Measurements from ENCODE around the gene AP5B1. TPM values are rescaled to one million over a fixed set of nuclear protein-coding genes. Genes with fewer than 3 reads are reported as not detected.

Gene AP5B1
- total RNA-seq, 4 donors from 2014 or later: 24.9 to 33.7 (median 28.2) TPM

DNA sequence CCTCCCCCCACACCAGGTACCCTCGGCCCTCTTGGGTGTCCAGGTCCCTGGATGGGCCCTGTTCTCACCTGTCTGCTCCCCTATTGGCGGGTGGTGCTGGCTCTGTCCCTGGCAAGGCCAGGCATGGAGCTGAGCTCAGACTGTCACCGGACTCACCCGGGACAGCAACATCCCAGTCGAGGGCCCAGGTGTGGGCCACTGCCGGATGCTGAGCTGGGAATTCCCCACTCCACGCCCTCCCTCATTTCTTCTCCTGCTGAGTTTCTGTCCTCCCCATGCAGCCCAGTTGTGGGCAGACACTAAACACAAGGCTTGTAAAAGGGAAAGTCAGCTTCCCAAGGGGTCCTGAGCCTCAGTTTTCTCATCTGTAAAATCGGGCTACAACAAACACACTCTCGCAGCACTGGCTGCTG, 2.0 kb upstream of the AP5B1 start:
- intact Hi-C loops (cut with DNase I; ENCODE audit: low total_unique reads): loop anchor here (5.0 kb wide), 2 partner anchors 34 to 71 kb away; partner anchors contain the start of gene KAT5
- H3K27me3 ChIP-seq: peaks cover 25% of the 10 kb centered on the region
- in situ Hi-C loops (cut with MboI; ENCODE audit: low pct_ligation_motif_present in 1 of 4, low pct_unique_long_range_greater_than_20kb in 1 of 4, low sequenced_read_pairs in 3 of 4): no loop called here
- TF ChIP-seq POLR2A (IDR thresholded peaks at IDR 0.05) (no peak), EP300 (IDR thresholded peaks at IDR 0.05; ENCODE audit: low read depth) (no peak), POLR2AphosphoS5 (IDR thresholded peaks at IDR 0.05) (no peak)
- TF ChIP-seq, protein P1, sequence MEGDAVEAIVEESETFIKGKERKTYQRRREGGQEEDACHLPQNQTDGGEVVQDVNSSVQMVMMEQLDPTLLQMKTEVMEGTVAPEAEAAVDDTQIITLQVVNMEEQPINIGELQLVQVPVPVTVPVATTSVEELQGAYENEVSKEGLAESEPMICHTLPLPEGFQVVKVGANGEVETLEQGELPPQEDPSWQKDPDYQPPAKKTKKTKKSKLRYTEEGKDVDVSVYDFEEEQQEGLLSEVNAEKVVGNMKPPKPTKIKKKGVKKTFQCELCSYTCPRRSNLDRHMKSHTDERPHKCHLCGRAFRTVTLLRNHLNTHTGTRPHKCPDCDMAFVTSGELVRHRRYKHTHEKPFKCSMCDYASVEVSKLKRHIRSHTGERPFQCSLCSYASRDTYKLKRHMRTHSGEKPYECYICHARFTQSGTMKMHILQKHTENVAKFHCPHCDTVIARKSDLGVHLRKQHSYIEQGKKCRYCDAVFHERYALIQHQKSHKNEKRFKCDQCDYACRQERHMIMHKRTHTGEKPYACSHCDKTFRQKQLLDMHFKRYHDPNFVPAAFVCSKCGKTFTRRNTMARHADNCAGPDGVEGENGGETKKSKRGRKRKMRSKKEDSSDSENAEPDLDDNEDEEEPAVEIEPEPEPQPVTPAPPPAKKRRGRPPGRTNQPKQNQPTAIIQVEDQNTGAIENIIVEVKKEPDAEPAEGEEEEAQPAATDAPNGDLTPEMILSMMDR (IDR thresholded peaks at IDR 0.05): no peak
- no peak overlapping the region for H3K27ac ChIP-seq
- H3K36me3 ChIP-seq: peaks cover 0 to 3% (median under 1%) of the 10 kb centered on the region in 4 donors
- H3K9me3 ChIP-seq: no peaks in the 10 kb centered on the region
- H3K4me1 ChIP-seq: peaks cover 19 to 38% (median 32%) of the 10 kb centered on the region in 4 donors
- DNase-seq: peak; percentile 19
- H3K4me3 ChIP-seq: no peak overlapping the region
- 61% methylated on average over 9 of the region's 9 CpGs; no CpG with 5 or more reads in 1 of the 2 donors for WGBS, 2 donors (ENCODE audit: low coverage in 1 of 2)

DNA sequence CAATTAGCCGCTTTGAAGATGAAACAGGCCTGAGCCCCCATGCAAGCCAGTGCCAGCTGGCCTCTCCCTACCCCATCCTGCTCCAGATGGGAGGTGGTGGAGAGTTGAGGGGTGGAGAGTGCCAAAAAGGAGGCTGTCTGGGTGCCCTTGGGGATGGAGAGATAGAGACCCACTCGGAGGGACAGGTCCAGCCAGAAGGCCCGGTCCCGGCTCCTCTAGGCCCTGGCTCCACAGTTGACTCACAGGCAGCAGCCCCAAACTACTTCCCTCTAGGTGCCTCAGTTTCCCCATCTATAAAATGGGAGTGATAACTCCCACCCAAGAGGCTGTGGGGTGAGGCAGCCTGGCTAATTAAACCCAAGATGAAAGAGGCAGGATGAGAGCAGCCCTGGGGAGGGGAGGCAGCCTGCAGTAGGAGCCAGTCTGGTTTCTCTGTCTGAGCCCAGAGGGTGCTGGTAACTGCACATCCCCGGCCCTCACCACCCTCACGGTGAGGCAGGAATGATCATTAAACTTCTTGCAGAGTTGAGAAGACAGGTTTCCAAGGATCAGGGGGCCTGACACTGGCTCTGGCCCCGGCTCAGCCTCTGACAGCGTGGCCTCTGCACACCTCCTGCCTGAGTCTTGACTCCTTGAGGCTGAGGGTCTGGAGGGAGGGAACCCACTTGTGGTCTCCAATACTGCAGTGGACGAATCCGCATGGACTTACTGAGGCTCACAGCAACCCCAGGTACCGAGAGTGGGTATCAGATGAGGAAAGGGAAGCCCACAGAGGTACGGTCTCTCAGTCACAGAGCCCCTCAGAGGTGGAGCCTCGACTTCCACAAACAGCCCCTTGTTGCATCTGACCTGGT, 1.4 kb upstream of the AP5B1 start:
- Histone ChIP-seq H3K4me3 (no peak overlapping the region), H3K9me3 (no peaks in the 10 kb centered on the region), H3K27ac (peak overlapping the region in 1 of 4 donors; percentile 90), H3K4me1 (peaks cover 19 to 34% (median 28%) of the 10 kb centered on the region in 4 donors), H3K36me3 (peaks cover 0 to 5% (median 2%) of the 10 kb centered on the region in 4 donors), H3K27me3 (peaks cover 19% of the 10 kb centered on the region)
- WGBS, 2 donors (ENCODE audit: low coverage in 1 of 2): 82 to 83% methylated on average over 3 to 12 of the region's 13 CpGs
- DNase-seq: no peak
- in situ Hi-C loops (cut with MboI; ENCODE audit: low pct_ligation_motif_present in 1 of 4, low pct_unique_long_range_greater_than_20kb in 1 of 4, low sequenced_read_pairs in 3 of 4) (no loop called here), intact Hi-C loops (cut with DNase I; ENCODE audit: low total_unique reads) (loop anchor here (5.0 kb wide), 2 partner anchors 35 to 70 kb away; partner anchors contain the start of gene KAT5)
- TF ChIP-seq POLR2A (IDR thresholded peaks at IDR 0.05) (no peak), EP300 (IDR thresholded peaks at IDR 0.05; ENCODE audit: low read depth) (no peak), POLR2AphosphoS5 (IDR thresholded peaks at IDR 0.05) (no peak)
- TF ChIP-seq, protein P1 (IDR thresholded peaks at IDR 0.05): no peak

DNA sequence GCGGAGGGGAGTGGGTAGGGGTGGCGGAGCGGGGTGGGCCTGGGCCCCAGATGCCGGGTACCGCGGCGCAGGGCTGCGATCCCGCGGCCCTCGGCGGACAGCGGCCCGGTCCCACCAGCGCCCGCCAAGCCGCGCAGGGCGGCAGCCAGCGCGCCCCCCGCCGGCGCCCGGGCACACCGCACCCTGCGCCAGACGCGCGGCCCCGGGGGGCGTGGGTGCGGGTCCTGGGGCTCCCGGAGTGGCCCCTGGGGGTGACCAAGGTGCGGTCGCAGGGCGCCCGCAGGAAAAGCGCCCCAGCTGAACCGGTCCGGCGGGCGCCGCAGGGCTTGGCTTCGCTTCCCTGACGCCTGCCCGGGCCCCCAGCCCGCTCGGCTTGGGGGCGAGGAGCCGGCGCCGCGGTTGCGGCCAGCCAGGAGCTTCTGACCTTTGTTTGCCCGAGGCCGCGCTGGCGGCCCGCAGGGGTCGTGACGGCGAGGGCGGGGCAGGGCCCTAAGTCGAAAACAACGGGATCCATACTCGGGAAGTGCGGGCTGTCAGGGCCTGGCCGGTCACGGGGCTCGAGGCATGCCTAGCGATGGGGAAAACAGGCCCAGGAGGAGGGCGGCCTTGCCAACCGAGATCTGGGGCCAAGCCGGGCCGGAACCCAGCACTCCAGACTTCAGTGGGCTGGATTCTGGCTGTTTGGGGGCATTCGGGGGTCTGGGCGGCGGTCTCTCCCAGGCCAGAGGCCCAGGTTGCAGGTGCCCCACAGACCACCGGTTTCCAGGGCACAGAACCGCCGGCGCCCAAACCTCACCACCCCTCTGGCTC, 581 bp upstream of the AP5B1 start:
- Histone ChIP-seq H3K27ac (peak overlapping the region; percentile 66 to 96 (median 90)), H3K9me3 (no peaks in the 10 kb centered on the region), H3K4me3 (peak overlapping the region; percentile 51 to 97 (median 85)), H3K4me1 (peaks cover 18 to 28% (median 24%) of the 10 kb centered on the region in 4 donors), H3K36me3 (peaks cover 0 to 5% (median 2%) of the 10 kb centered on the region in 4 donors), H3K27me3 (peaks cover 11% of the 10 kb centered on the region)
- intact Hi-C loops (cut with DNase I; ENCODE audit: low total_unique reads): loop anchor here (5.0 kb wide), 2 partner anchors 36 to 69 kb away; partner anchors contain the start of gene KAT5
- 9 to 20% methylated on average over 18 to 54 of the region's 83 CpGs for WGBS, 2 donors (ENCODE audit: low coverage in 1 of 2)
- in situ Hi-C loops (cut with MboI; ENCODE audit: low pct_ligation_motif_present in 1 of 4, low pct_unique_long_range_greater_than_20kb in 1 of 4, low sequenced_read_pairs in 3 of 4): no loop called here
- peak; percentile 37 for DNase-seq
- TF ChIP-seq, protein P1 (IDR thresholded peaks at IDR 0.05): peak in 3 of 5 experiments; percentile 32 to 39 (median 37)
- TF ChIP-seq POLR2A (IDR thresholded peaks at IDR 0.05): no peak

Data from transverse colon (tissue), 4 donors.